Measurements from ENCODE around the gene RNF103. TPM values are rescaled to one million over a fixed set of nuclear protein-coding genes. Genes with fewer than 3 reads are reported as not detected.

RNF103 gene
- total and polyA plus RNA-seq, 2 of the 13 experiments (the other 11 are each of a cell fraction or from before 2014, with no cell fraction given) = 19.8 to 21.1 TPM

DNA sequence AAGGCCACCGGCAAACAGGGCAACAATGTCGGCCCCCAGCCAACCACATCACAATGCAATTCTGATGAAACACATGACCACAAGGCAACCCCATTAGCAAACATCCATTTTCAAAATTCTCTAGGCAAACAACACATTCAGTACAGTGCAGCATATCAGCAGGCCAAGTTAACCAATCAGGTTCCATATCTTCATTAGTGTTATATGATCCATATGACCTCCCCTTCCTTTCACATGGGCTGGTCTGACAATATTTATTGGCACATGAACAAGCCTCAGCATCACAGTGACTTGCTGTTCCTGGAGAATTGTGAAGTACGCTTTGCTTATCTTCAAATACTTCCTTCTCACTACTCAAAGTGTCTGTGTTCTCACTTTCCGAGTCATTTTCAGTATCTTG lies 19.8 kb downstream of the RNF103 start (continued):
- TF ChIP-seq, protein P1, sequence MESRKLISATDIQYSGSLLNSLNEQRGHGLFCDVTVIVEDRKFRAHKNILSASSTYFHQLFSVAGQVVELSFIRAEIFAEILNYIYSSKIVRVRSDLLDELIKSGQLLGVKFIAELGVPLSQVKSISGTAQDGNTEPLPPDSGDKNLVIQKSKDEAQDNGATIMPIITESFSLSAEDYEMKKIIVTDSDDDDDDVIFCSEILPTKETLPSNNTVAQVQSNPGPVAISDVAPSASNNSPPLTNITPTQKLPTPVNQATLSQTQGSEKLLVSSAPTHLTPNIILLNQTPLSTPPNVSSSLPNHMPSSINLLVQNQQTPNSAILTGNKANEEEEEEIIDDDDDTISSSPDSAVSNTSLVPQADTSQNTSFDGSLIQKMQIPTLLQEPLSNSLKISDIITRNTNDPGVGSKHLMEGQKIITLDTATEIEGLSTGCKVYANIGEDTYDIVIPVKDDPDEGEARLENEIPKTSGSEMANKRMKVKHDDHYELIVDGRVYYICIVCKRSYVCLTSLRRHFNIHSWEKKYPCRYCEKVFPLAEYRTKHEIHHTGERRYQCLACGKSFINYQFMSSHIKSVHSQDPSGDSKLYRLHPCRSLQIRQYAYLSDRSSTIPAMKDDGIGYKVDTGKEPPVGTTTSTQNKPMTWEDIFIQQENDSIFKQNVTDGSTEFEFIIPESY (CRISPR knock-in tag; IDR thresholded peaks at IDR 0.05) = no peak
- TF ChIP-seq, protein P2, sequence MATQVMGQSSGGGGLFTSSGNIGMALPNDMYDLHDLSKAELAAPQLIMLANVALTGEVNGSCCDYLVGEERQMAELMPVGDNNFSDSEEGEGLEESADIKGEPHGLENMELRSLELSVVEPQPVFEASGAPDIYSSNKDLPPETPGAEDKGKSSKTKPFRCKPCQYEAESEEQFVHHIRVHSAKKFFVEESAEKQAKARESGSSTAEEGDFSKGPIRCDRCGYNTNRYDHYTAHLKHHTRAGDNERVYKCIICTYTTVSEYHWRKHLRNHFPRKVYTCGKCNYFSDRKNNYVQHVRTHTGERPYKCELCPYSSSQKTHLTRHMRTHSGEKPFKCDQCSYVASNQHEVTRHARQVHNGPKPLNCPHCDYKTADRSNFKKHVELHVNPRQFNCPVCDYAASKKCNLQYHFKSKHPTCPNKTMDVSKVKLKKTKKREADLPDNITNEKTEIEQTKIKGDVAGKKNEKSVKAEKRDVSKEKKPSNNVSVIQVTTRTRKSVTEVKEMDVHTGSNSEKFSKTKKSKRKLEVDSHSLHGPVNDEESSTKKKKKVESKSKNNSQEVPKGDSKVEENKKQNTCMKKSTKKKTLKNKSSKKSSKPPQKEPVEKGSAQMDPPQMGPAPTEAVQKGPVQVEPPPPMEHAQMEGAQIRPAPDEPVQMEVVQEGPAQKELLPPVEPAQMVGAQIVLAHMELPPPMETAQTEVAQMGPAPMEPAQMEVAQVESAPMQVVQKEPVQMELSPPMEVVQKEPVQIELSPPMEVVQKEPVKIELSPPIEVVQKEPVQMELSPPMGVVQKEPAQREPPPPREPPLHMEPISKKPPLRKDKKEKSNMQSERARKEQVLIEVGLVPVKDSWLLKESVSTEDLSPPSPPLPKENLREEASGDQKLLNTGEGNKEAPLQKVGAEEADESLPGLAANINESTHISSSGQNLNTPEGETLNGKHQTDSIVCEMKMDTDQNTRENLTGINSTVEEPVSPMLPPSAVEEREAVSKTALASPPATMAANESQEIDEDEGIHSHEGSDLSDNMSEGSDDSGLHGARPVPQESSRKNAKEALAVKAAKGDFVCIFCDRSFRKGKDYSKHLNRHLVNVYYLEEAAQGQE (IDR thresholded peaks at IDR 0.05; ENCODE audit: borderline replicate concordance in 1 of 2, low read depth in 1 of 2, low read length in 2 of 2) = no peak
- no peak for TF ChIP-seq ZNF335 (CRISPR knock-in tag; IDR thresholded peaks at IDR 0.05)
- TF ChIP-seq IRX3 (CRISPR knock-in tag; IDR thresholded peaks at IDR 0.05; ENCODE audit: borderline replicate concordance, low read depth) = no peak
- TF ChIP-seq NFATC3 (CRISPR knock-in tag; IDR thresholded peaks at IDR 0.05) = no peak
- TF ChIP-seq, protein P3, sequence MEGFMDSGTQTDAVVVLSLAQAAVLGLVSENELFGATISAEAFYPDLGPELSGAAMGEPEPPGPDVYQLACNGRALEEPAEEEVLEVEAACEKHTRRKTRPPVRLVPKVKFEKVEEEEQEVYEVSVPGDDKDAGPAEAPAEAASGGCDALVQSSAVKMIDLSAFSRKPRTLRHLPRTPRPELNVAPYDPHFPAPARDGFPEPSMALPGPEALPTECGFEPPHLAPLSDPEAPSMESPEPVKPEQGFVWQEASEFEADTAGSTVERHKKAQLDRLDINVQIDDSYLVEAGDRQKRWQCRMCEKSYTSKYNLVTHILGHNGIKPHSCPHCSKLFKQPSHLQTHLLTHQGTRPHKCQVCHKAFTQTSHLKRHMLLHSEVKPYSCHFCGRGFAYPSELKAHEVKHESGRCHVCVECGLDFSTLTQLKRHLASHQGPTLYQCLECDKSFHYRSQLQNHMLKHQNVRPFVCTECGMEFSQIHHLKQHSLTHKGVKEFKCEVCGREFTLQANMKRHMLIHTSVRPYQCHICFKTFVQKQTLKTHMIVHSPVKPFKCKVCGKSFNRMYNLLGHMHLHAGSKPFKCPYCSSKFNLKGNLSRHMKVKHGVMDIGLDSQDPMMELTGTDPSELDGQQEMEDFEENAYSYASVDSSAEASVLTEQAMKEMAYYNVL (CRISPR knock-in tag; IDR thresholded peaks at IDR 0.05; ENCODE audit: borderline replicate concordance) = no peak

Data from HepG2 (cell line).